Lung (tissue), 12 donors: ENCODE measurements around the gene TRIM16. TPM values are rescaled to one million over a fixed set of nuclear protein-coding genes. Genes with fewer than 3 reads are reported as not detected.
"Not testable (repeated sequence)": the region's sequence is repeated elsewhere in the genome, so short reads cannot be mapped to it uniquely, and the experiment has no call there.

Source experiments
- ATAC-seq: fragments of 200-7000 bp; cut with Tn5 transposase; one replicate; pipeline ENCODE4 v1.9.1; 2020; ENCODE audit warnings: moderate number of reproducible peaks; ENCODE audit not compliant: insufficient read depth, low FRiP score
- DNase-seq, 3 donors: peaks; one replicate each; pipeline ENCODE4 v3.0.0-alpha.2; 2013 to 2017
- H3K27ac ChIP-seq, 2 donors: one replicate each; pipeline ENCODE4 v1.5.1; 2013; ENCODE audit warnings: mild to moderate bottlenecking in 2 of 2, moderate library complexity in 2 of 2, control low read depth in 1 of 2, inconsistent platforms in 1 of 2, low read depth in 1 of 2, low read length in 1 of 2
- H3K27me3 ChIP-seq, 3 donors: one replicate each; pipeline ENCODE4 v1.5.1; 2013; ENCODE audit warnings: low read length in 2 of 3; ENCODE audit not compliant: control insufficient read depth in 3 of 3, insufficient read depth in 3 of 3
- H3K36me3 ChIP-seq, 4 donors: one replicate each; pipeline ENCODE4 v1.5.1; 2013; ENCODE audit warnings: low read length in 4 of 4, mild to moderate bottlenecking in 1 of 4, moderate library complexity in 1 of 4; ENCODE audit not compliant: control insufficient read depth in 4 of 4, insufficient read depth in 4 of 4
- H3K4me1 ChIP-seq, 5 donors: one replicate each; pipeline ENCODE4 v1.5.1; 2013; ENCODE audit warnings: low read length in 5 of 5, mild to moderate bottlenecking in 2 of 5, moderate library complexity in 1 of 5; ENCODE audit not compliant: control insufficient read depth in 5 of 5, insufficient read depth in 5 of 5
- H3K4me3 ChIP-seq: one replicate; pipeline ENCODE4 v1.5.1; 2013; ENCODE audit warnings: mild to moderate bottlenecking, control low read depth, moderate library complexity
- H3K9ac ChIP-seq, 2 donors: one replicate each; pipeline ENCODE4 v1.5.1; 2013; ENCODE audit warnings: low read length in 2 of 2, control low read depth in 1 of 2; ENCODE audit not compliant: insufficient read depth in 1 of 2
- H3K9me3 ChIP-seq, 4 donors: one replicate each; pipeline ENCODE4 v1.5.1; 2013; ENCODE audit warnings: low read length in 3 of 4, mild to moderate bottlenecking in 1 of 4, moderate library complexity in 1 of 4; ENCODE audit not compliant: control insufficient read depth in 4 of 4, insufficient read depth in 3 of 4
- CTCF ChIP-seq: IDR thresholded peaks from 2 replicates; pipeline ENCODE4 v1.5.1; 2012; ENCODE audit warnings: mild to moderate bottlenecking; ENCODE audit errors: control extremely low read depth, extremely low read depth
- WGBS, 2 donors: extraction: QIAGEN DNeasy Blood & Tissue Kit; methylation state at CpG; one replicate each; pipeline ENCODE4 v1.1.7; 2013; 5-methylcytosine and 5-hydroxymethylcytosine counted together
- polyA plus RNA-seq, 2 donors: library from polyadenylated mRNA; stranded (reverse); fragments of 200-250 nt; gene quantifications; one replicate each; pipeline ENCODE4 v1.2.1, GENCODE V29; 2013
- total RNA-seq, 2 donors: library from RNA; depleted of rRNA in 1 of 2; stranded (reverse); fragments of >200 nt in 1 of 2; gene quantifications; one replicate each; pipeline ENCODE4 v1.2.1, GENCODE V29; 2014 to 2021
- donor health status: control.
- donor health status: control.
- donor health status: Bipolar disorder and iron deficiency.
- donor health status: healthy.
- donor health status: DM: yes; HTN: yes; CAD: no.

Gene TRIM16
- total and polyA plus RNA-seq, 4 donors: 10.2 to 32.1 (median 21.0) TPM

DNA sequence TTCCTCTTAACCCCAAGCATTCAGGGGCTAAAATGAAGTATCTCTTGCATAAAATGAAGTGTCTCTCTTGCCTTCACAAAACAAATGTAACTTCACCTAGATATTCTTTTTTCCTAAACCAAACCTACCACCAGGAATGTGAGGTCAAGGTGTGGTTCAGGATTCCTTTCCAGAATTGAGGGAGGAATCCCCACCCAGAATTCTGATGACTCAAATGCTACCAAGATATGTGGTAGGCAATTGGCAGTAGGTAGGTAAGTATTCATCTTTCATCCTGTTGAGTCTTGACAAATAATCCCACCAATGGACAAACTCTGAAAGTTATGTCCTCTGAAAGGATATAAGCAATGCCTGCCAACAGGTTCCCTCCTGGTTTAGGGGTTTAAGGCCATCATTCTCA lies 26.2 kb downstream of the TRIM16 start:
- H3K36me3 ChIP-seq: peaks cover 0 to 2% (median 0%) of the 10 kb centered on the region in 4 donors
- no peak for DNase-seq
- peaks cover 0 to 16% (median 4%) of the 10 kb centered on the region in 5 donors for H3K4me1 ChIP-seq
- H3K27me3 ChIP-seq: no peaks in the 10 kb centered on the region
- H3K9ac ChIP-seq: no peak overlapping the region
- TF ChIP-seq CTCF: no peak
- no peak overlapping the region for H3K27ac ChIP-seq
- H3K9me3 ChIP-seq: no peaks in the 10 kb centered on the region
- no peak for ATAC-seq
- no peak overlapping the region for H3K4me3 ChIP-seq

DNA sequence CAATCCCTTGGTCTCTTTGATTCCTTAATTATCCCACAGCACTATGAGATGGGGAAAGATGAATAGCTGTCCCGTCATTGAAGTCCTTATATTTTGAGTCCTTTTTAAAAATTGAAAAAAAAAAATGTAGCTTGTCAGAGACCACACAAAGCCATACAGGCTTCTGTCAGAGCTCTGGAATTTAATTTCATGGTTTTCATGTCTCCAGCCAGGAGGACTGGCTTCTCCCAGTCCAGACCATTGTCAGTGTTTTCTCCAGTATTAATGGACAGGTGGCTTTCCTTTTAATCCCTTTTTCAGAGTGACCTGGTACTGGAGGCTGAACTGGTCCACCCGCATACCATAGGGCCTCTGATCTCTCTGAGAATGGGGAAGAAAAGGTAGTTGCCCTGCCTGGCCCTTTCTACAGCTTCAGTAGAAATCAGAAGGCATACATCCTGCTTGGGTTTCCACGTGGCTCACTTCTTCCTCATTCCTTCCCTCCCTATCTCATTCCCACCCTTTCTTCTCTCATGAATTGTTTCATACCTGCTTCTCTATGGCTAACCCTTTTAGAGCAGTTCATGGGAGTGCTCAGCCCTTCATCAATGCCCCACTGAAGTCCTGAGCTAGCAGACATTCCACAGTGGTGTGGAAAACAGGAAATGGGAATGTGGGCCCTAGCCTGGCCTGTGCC lies 29.1 kb downstream of the TRIM16 start:
- Histone ChIP-seq H3K4me3 (no peak overlapping the region), H3K4me1 (peaks cover 0 to 29% (median 10%) of the 10 kb centered on the region in 5 donors), H3K27me3 (no peaks in the 10 kb centered on the region), H3K36me3 (peaks cover 0 to 2% (median 0%) of the 10 kb centered on the region in 4 donors), H3K9ac (no peak overlapping the region), H3K27ac (peak overlapping the region in 1 of 2 donors; percentile 54), H3K9me3 (no peaks in the 10 kb centered on the region)
- WGBS, 2 donors: 55 to 58% methylated on average over 3 of the region's 3 CpGs
- no peak for TF ChIP-seq CTCF
- DNase-seq: peak in 2 of 3 donors; percentile 34 to 47
- ATAC-seq: no peak

DNA sequence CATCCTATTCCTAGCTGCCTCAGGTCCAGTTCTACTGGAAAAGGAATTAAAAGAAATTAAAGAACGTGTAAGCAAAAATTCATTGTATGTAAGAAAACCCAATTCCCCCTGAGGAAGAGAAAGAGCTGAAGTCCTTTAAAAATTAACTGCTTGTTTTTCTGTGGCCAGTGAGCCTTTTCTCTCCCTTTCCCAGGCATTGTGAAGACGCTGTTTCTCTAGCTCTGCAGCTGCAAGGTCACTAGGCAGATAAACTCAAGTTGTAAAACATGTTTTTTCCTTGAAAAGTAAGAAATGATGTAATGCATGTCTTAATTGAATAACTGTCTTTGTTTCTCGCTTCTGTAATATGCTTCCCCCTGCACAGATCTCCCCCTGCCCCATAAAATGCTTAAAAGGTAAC lies 29.7 kb downstream of the TRIM16 start:
- H3K9ac ChIP-seq, H3K27ac ChIP-seq, ATAC-seq, H3K4me3 ChIP-seq, H3K36me3 ChIP-seq, H3K27me3 ChIP-seq, H3K9me3 ChIP-seq: not testable (repeated sequence)
- H3K4me1 ChIP-seq: peaks cover 0 to 28% (median 11%) of the 10 kb centered on the region in 5 donors
- WGBS, 2 donors: 75 to 86% methylated on average over 3 of the region's 3 CpGs
- peak in 2 of 3 donors; percentile 16 to 24 for DNase-seq

DNA sequence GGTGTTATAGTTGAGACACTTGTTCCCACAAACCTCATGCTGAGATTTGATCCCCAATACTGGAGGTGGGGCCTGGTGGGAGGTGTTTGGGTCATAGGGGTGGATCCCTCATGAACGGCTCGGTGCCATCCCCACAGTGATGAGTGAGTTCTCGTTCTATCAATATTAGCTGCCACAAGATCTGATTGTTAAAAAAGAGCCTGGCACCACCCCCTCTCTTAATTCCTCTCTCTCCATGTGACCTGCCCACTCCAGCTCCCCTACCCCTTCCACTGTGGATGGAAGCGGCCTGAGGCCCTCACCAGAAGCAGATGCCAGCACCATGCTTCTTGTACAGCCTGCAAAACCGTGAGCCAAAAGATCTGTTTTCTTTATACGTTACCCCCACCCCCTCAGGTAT lies 31.2 kb downstream of the TRIM16 start:
- DNase-seq (no peak), ATAC-seq (no peak)
- Histone ChIP-seq H3K4me1 (peaks cover 0 to 26% (median 11%) of the 10 kb centered on the region in 5 donors), H3K9me3 (no peaks in the 10 kb centered on the region), H3K27me3 (no peaks in the 10 kb centered on the region), H3K27ac (no peak overlapping the region), H3K4me3 (no peak overlapping the region), H3K36me3 (peaks cover 0 to 2% (median 0%) of the 10 kb centered on the region in 4 donors), H3K9ac (no peak overlapping the region)
- 89 to 91% methylated on average over 6 of the region's 6 CpGs for WGBS, 2 donors
- no peak for TF ChIP-seq CTCF
